KG1 (cell line): Measurements from ENCODE around the gene GSG1.
"Not testable (repeated sequence)": the region's sequence is repeated elsewhere in the genome, so short reads cannot be mapped to it uniquely, and the experiment has no call there.

Source experiments
- DNase-seq: peaks from one replicate; lab custom pipeline; 2025; lab: John Stamatoyannopoulos, UW

The GSG1 gene

DNA sequence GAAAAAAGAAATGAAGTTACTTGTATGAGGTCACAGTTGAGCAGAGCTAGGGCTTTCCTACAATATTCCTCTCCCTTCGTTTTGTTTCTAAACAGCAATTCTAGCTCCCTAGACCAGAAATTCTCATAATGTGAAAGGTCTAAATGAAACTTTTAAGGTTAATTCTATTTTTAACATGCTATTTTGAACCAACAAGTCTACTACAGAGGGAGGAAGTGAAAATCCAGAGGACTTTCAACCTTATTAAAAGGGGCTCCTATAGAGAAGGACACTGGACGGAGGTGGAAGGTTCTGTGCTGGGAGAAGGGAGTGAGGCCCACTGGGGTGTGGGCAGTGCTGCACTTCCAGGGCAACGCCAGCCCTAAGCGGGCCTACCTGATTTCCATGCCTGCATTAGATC is 13.4 kb downstream of the GSG1 start:
- DNase-seq, result no peak

DNA sequence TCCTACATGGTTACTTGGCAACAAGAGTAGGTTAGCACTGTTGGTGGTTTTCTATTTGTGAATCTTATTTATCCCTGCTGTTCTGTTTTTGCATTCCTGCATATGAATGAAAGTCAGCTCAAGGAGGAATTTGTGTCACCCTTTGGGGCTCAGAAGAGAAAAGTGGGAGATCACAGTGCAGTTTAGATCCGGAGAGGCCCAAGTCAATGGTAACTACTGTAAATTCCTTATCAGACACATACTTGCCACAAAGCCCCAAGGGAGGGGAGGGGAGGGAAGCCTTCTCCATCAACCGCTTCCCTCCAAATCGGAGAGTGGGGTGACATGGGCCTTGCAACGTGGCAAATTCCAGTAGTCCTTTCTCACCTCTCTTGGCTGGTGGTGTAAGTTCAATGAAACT is 15.0 kb downstream of the GSG1 start:
- DNase-seq, result no peak

DNA sequence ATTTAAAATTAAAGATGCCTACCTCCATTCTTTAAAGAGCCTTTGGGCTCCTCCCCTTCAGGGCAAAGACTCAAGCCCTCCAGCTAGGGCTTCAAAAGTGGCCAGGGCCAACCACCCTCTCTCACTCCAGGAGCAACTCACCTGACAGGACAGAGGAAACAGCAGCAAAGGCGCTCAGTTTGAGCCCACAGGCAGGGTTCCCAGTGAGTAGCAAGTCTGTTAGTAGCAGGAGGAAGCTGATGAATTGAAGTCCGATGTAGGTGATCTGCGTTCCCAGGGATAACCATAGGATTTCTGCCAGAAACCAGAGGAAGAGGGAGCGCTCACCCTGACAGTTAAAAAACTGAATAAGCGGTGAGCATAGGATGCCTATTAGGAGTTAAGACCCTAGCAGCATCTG is 15.7 kb downstream of the GSG1 start:
- DNase-seq, result no peak

DNA sequence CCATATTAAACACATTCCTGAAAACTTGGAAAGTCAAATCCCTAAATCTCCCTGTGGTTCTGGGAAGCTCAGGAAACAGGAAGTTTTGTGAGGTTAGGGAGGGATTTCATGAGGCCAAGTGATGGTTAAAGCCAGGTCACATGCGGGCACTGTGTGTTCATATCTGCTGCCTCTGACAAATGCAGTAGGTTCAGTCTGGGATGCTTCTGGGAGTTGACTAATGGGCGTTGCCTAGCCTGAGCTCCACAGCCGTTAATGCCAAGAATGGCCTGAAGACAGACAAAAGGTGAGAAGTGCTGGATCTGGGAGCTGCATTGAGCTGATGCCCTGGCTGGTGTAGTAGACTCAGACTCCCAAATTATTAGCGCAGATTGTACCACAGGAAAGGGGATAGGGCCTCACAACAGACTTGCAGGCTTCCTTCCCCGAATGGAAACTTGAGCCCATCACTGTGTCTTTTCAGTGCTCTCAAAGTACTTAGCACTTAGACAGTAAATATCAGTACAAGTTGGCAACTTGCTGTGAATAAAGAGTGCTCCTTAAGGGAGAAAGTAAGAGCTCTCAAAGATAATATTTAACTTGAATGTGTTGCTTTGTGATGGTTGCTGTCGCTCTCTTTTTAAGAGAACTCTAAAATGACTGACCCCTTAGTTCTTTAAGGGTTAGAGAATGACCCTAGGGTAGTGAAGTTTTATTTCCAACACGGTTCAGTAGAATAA is 17.3 kb downstream of the GSG1 start:
- no peak for DNase-seq

DNA sequence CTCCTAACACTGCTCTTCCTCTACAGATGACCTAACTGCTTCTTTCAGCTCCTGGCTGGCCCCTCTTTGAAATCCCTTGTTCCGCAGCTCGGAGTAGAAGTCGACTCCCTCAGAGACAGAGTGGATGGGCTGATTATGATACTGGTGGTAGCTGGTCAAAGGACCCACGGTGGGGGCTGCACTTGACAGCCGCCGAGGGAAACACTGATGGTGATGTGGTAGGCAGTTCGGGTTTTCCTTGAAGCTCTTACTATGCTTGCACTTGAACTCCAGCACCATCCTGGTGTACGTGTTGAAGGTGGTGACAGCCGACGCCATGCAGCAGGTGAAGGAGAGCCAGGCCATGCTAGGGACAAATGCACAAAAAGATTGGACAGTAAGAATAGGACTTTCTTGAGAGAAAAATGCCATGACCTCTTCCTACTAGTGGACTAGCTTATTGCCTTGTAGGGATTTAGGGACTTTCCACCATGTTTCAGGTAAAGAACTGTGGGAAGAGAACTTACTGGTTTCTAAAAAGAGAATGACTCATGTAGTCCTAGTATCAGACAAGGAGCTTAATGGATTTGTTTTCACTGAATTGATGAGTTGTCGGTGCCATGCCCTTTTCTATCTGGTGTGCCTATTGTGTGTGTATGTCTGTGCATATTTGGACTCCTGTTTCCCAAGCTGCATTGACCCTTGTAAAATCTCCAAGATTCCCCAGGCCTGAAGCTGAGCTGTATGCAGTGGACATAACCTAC is 18.4 kb downstream of the GSG1 start:
- no peak for DNase-seq

DNA sequence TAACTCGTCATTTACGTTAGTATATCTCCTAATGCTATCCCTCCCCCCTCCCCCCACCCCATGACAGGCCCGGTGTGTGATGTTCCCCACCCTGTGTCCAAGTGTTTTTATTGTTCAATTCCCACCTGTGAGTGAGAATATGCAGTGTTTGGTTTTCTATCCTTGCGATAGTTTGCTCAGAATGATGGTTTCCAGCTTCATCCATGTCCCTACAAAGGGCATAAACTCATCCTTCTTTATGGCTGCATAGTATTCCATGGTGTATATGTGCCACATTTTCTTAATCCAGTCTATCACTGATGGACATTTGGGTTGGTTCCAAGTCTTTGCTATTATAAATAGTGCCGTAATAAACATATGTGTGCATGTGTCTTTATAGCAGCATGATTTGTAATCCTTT is 19.8 kb downstream of the GSG1 start:
- DNase-seq, result not testable (repeated sequence)

DNA sequence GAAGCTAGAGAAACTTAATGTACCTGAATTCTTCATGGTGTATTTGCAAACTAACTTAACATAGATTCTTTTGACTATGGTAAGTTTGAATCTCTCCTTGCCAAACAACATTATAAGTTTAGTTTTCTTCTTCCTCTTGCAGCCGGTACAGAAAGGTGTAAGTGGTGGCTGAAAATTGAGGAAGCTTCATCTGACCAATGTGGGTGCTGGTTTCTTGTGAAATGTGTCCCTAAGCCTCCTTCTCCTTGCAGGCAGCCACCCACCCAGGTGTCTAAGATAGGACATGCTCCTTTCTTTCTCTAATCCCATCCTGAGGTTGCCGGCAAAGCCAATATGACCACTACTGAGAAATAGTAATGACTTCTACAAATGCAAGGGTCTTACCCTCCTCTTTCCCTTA is 20.6 kb downstream of the GSG1 start:
- no peak for DNase-seq

DNA sequence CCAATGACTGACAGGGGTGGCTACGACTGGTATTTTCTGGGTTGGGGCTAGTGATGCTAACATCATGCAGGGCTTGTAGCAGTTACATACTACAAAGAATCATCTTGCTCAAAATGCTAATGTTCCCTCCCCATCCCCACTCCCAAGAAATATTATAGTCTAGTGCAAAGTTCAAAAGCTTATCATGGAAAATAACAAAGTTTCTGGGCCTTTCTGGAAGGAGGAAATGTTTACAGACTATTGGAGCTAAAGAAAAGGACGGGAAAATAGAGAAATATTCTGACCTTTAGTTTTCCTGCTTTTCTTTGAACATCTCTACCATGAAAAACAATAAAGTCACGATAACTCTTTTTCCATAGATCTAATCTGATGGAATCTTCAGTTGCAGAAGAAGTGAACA is 23.2 kb downstream of the GSG1 start:
- DNase-seq, result no peak

DNA sequence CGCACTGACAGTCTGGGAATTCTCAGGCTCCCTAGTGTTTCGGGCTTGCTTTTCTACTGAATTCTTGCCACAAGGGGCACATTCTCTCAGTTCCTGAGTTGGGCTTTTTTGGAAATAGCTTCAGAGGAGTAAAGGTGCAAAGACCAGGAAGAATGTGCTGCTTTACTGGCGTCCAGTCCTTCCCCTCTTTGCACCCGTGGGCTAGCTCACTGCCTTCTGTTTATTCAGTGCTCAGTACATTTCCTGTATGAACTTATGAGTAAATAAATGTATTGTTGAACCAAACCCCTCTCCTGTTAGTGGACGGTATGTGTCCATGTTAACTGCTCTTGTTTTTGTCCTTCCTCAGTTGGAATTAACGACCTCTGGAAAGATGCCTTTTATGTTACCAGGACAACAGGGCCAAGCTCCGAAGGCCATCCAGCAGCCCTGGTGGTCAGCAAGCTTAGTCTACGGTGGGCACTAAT is 24.0 kb downstream of the GSG1 start:
- no peak for DNase-seq

DNA sequence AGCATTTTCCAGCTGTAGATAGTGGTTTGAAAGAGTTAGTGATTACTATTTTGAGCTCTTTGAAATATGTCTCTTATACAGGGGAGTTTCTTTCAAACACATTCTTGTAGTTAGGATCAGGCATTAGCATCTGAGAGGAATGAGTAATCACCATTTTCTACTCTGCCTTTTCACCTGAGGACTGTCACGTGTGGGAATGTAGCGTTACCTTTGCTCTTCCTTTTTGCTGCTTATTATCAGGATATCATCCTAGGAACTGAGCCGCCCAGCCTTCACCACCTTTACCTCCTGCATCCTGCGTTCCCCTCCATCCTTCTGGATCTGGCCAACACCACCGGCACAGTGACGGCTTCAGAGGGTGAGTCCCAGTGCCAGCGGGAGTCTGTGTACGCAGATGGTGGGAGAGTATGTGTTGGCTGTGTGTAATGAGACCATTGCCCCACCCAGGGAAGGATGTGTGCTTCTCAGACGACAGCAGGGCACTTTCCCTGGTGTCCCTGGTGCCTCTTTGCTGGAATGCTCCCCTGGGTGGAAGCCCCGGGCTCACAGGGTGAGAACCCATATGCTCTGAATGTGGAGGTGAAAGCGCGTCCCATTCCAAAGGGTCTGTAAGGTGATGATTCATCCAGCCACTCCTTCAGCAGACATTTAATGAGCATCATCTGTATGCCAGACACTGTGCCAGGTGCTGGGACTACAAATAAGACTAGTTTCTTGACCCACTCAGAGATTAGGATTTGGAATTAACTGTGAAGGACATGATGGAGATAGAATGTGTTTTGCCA is 27.5 kb downstream of the GSG1 start:
- no peak for DNase-seq

DNA sequence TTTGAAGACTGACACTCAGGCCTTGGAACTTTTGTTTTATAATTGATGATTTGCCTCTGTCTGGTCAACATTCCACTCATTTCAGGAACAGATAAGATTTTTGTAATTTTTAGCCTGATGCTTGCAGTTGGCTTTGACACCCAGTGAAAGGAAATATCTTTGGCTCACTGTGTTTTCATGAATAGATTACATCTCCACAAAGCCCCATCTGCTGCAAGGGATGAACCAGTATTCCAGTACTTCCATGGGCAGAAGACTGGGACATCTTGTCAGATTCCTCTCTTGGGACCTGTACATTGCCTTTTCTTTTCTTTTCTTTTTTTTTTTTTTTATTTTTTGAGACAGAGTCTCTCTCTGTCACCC is 28.4 kb downstream of the GSG1 start:
- no peak for DNase-seq

DNA sequence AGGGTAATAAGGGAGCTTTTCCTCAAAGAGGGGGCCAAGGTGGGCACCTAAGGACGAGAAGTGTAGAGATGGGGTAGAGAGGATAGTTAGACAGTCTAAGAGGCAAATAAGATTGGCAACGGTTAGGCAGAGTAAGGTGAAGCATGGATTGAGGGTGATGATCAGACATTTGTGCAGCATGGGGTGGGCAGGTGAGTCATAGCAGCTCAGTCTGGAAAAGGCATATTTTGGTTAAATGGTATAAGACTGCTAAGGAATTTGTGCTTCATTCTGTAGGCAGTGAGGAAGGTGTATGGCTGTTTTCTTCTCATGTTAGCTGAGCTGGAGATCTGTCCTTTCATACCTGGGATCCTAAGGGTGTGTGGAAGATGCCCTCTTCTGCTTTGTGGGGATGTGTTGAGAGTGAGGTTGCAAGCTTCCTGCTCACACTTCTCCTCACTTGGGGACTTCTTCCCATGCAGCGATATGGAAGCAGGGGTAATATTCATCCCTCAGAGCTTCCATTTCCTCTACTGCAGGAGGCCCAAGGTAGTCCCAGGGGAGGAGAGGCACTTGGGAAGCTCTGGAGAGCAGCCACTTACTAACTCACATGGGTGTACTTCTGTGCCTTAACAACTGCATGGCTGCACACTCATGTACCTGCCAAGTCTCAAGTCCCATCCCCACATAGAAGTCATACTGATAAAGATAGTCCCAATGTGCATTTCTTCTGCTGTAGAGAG is 28.9 kb downstream of the GSG1 start:
- DNase-seq, result no peak

DNA sequence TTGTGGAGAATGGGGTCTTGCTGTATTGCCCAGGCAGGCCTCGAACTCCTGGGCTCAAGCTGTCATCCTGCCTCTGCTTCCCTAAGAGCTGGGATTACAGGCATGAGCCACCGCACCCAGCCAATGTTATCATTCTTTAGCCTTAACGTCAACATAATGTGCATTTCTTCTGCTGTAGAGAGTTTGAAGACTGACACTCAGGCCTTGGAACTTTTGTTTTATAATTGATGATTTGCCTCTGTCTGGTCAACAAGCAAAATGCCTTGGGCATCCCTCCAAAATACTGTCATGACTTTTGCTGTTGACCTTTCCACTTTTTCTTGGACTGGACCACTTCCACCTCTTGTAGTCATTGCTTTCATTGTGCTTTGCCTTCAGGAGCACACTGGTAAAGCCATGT is 30.3 kb downstream of the GSG1 start:
- DNase-seq, result no peak

DNA sequence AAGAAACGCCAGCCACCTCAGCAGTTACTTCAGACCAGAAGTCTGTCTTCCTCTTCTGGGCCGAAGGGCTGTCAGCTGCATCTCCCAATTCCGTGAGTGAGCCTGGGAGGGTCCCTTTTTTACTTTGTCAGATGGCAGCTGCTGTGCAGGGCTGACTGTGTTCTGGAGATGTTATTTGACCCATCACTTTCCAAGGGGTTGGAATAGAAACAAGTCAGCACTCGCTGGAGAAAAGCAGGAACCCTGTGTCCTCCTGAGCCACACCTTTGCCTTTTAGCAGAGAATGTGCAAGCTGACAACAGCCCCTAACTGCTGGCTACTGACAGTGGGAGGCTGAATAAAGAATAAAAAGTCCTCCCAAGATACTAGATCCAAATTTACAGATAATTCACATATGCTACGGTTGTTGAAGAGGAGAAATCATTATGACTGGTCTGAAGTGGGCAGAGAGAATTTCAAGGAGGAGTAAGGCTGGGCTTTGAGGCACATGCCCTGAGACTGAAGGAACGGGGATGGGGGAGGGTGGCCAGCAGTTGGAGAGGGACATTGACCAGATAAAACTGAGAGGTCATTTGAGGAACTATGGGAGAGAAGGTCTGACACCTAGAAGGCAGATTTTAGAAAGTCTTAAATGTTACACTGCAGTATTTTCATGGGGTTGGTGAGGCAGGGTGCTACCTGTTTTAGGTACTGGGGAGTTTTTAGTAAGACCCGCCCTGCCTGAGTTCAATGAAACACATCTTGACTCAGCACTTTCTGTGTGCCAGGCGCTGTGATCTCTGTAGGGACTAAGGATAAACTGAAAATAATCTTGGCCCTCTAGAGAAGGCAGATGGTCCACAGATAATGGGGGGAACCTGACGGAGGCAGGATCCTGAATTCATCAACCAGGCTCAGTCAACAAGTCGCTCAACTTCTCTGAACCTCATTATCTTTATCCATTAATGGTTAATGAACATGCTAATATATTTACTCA is 31.9 kb downstream of the GSG1 start:
- DNase-seq, result no peak

DNA sequence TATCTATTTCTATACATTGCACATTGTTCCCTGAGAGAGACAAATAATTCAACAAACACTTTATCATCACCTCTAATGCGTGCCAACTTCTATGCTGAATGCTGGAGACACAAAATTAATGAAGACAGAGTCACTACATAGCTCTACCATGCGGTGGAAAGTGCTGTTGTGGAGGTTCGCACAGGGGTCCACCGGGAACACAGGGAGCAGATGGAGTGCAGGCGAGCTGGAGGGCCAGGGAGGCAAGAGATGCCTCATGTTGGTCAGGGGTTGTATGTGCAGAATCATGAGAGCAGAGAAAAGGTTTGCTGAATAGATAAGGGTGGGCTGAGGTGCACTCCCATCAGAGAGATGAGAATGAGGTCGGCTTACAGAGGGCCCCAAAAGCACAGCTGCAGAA is 34.1 kb downstream of the GSG1 start:
- no peak for DNase-seq

DNA sequence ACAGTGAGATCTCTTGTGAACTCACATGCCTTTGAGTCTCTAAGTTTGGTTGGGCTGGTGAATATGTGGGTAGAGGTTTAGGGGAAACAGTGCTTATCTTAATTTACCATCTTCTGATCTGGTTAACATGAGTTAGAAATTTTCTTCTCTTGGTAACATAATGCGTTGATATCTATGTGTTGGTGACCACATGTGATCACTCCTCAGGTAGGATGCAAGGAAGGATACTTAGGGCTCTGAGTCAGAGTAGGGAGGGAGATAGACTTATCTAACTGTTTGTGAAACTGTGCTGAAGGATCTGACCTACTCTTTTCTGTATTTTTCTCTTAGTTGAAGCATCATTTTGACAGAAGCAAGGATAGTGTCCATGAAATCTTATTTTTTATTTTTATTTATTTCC is 36.1 kb downstream of the GSG1 start:
- DNase-seq, result no peak

DNA sequence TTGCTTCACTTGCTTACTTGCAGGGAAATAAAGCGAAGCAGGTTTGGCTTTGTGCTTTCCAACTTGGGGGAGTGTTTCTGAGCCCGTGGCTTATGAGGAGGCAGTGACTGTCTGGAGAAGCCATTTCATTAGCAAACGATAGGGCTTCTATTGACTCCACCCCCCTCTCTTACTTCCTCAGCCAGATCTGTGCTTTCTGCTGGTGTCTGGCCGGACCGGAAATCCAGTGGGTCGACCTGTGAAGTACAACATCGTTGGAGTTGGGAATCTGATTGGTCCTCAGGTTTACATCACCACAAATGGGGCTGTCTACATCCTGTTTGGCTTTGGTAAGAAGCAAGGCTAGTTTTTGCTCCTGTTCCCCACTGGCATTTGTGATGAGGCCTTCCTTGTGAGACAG is 37.0 kb downstream of the GSG1 start:
- DNase-seq, result no peak

DNA sequence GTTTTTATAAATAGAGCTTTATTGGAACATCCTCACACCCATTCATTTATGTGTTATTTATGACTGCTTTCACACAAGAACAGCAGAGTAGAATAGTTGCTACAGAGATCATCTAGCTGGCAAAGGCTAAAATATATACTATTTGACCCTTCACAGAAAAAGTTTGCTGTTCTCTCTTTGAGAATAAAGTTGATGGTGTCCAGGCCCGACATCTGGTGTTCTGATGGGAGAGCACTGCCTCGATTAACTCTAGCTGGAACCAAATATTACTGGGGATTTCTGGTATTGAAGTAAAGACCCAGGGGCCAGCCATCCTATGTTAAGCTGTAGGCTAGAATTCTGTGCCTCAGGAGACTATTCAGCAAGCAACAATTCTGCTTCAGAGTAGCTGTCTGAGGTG is 37.5 kb downstream of the GSG1 start:
- DNase-seq, result no peak

DNA sequence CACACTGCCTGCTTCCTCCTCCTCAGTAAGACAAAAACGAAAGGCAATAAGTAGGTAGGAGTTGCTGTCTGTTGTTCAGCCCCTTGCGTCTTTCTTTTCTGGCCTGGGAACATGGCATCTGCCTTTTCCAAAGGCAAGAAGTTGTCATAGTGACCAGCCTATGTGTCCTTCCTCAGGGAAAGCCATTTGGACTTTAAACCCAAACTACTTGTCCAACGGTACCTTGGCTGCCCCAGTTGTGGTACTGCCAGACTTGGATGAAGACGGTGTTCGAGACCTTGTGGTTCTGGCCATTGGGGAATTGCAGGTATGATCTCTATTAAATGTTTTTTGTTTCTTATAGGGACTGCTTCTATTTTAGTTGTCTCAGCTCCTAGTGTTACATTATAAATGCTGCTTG is 40.8 kb downstream of the GSG1 start:
- no peak for DNase-seq

DNA sequence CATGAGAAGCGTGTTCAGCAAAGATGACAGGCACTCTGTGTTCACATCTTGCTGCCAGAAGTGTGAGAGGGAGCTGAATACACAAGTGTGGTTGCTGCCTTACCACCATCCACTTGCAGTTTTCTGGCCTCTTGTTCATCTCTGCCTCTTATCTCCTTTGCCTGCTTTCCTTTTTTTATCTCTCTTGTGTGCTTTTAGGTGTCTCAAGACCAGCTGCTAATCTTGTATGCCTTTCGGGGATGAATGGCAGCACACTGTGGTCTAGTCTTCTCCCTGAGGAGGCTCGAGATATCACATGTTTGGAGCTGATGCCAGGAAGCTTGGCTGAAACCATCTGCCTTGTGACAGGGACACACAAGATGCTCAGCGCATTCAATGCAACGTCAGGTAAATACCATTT is 42.1 kb downstream of the GSG1 start:
- DNase-seq, result no peak

DNA sequence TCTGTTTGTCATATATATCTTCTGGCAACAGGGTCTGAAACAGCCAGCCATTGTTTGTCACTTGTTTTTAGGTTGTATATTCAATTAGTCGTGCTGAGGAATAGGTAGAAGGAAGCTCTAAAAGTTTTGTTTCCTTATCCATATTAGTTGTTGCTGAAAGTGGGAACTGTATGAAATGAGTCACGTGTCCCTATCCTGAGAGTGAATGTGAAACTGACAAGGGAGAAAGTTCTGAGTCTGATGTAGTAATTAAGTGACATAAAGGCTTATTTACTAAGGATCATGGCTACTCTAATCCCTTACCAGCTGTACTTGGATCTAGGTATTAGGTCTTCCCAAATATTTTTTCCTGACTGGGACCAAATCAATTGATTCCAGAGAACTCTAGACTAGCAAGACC is 42.9 kb downstream of the GSG1 start:
- DNase-seq, result no peak
